Progenitor cell of endocrine pancreas (in vitro differentiated cells): ENCODE results near the gene IZUMO4. TPM values are rescaled to one million over a fixed set of nuclear protein-coding genes. Genes with fewer than 3 reads are reported as not detected.
A peak's percentile ranks its signal among the peaks of the same experiment; 100 is the strongest.

ENCODE experiments used
- DNase-seq: peaks from one replicate; pipeline ENCODE4 v3.0.0; 2021; ENCODE audit warnings: low spot score; ENCODE audit not compliant: unreplicated experiment
- H3K27ac Mint-ChIP-seq: 2 replicates; pipeline ENCODE4 v1.8.0; 2021; ENCODE audit warnings: mild to moderate bottlenecking, moderate library complexity, mixed read lengths
- H3K27me3 Mint-ChIP-seq: 2 replicates; pipeline ENCODE4 v1.8.0; 2021; ENCODE audit warnings: mixed read lengths
- H3K36me3 Mint-ChIP-seq: 2 replicates; pipeline ENCODE4 v1.8.0; 2022; ENCODE audit warnings: mixed read lengths; ENCODE audit not compliant: insufficient read depth
- H3K4me1 Mint-ChIP-seq: 2 replicates; pipeline ENCODE4 v1.8.0; 2021; ENCODE audit warnings: low read depth, mixed read lengths
- H3K4me3 Mint-ChIP-seq: 2 replicates; pipeline ENCODE4 v1.8.0; 2021; ENCODE audit warnings: low read depth, mild to moderate bottlenecking, moderate library complexity, mixed read lengths
- H3K9me3 Mint-ChIP-seq: 2 replicates; pipeline ENCODE4 v1.8.0; 2021; ENCODE audit warnings: low read depth, mixed read lengths
- total RNA-seq: library from RNA; stranded (reverse); gene quantifications from 2 replicates; pipeline ENCODE4 v1.2.1, GENCODE V29; 2021
- TF ChIP-seq, protein P1 (sequence below): fragments of 200-600 bp; sonication (generic); IDR thresholded peaks from one replicate; pipeline ENCODE4 v1.5.0; 2021; ENCODE audit warnings: antibody characterized with exemption, mild to moderate bottlenecking; ENCODE audit not compliant: unreplicated experiment

IZUMO4 gene
- total RNA-seq, 1 donor from 2014 or later, result 16.5 TPM

DNA sequence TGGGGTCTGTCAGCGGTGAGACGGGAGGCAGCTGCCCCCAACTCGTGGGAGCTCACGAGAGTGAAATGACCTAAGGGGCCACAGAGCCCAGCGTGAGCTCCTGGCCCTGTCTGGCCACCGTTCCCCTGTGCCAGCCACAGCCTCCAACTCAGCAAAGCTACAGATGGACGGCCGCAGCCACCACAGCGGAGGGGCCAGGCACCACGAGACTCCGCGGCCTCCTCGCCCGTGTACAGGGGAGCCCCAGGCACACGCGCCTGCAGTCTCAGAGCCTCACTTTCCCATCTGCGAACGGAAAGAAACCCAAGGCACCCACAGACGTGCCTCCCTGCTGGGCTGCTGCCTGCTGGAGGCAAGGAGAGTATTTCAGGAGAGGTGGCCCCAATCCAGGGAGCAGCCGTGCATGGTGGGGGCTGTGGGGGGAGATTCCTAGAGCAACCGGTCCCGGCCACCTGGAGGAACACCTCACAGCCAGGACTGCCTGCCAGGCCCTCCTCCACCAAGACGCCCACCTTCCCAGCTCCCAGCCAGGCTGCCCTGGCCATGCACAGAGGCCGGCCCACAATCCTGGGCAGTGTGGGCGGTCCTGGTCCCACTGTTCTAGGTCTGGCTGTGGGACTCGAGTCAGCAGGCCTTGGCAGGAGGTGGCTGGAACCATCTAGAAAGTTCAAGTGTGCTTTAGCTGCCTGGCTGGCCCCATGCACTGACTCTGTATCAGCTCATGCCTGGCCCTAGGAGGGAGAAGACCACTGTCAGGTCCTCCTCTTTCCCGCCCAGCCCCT is 47.6 kb upstream of the IZUMO4 start:
- Mint-ChIP-seq H3K36me3 (peaks cover 4% of the 10 kb centered on the region), H3K4me3 (peak overlapping the region; percentile 82), H3K27me3 (no peaks in the 10 kb centered on the region), H3K4me1 (peaks cover 7% of the 10 kb centered on the region), H3K9me3 (no peaks in the 10 kb centered on the region), H3K27ac (peak overlapping the region; percentile 88)
- DNase-seq, result no peak
- TF ChIP-seq, protein P1, sequence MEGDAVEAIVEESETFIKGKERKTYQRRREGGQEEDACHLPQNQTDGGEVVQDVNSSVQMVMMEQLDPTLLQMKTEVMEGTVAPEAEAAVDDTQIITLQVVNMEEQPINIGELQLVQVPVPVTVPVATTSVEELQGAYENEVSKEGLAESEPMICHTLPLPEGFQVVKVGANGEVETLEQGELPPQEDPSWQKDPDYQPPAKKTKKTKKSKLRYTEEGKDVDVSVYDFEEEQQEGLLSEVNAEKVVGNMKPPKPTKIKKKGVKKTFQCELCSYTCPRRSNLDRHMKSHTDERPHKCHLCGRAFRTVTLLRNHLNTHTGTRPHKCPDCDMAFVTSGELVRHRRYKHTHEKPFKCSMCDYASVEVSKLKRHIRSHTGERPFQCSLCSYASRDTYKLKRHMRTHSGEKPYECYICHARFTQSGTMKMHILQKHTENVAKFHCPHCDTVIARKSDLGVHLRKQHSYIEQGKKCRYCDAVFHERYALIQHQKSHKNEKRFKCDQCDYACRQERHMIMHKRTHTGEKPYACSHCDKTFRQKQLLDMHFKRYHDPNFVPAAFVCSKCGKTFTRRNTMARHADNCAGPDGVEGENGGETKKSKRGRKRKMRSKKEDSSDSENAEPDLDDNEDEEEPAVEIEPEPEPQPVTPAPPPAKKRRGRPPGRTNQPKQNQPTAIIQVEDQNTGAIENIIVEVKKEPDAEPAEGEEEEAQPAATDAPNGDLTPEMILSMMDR, result no peak

DNA sequence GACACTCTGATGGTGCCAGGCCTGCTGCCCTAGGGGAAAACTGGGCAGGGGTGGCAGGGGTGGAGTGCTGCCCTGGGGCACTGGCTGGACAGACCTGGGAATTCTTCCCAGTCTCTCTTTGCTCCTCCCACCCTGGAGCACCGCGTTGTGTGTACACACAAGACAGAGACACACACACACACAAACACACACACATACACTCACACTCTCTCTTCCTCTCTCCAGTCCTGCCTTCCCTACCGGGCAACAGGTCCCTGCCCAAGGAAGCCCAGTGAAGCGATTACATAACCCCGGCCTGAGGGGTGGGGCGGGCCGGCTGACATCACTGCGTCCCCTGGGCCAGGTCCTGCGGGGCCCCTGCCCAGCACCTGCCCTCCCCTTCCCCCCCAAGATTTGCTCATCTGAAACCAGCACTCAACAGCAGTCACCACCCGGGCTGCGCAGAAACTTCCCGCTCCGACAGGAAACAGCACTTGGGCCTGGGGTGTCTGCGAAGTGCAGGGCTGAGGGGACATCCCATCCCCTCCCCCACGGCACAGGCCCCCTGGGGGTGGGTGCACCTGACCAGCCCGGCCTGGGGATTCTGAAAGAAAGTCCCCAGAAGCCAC is 46.9 kb upstream of the IZUMO4 start:
- H3K27me3 Mint-ChIP-seq, result no peaks in the 10 kb centered on the region
- H3K36me3 Mint-ChIP-seq, result peaks cover 2% of the 10 kb centered on the region
- no peaks in the 10 kb centered on the region for H3K9me3 Mint-ChIP-seq
- DNase-seq, result no peak
- TF ChIP-seq, protein P1, result no peak
- H3K27ac Mint-ChIP-seq, result peak overlapping the region; percentile 88
- H3K4me3 Mint-ChIP-seq, result peak overlapping the region; percentile 82
- H3K4me1 Mint-ChIP-seq, result peaks cover 7% of the 10 kb centered on the region

DNA sequence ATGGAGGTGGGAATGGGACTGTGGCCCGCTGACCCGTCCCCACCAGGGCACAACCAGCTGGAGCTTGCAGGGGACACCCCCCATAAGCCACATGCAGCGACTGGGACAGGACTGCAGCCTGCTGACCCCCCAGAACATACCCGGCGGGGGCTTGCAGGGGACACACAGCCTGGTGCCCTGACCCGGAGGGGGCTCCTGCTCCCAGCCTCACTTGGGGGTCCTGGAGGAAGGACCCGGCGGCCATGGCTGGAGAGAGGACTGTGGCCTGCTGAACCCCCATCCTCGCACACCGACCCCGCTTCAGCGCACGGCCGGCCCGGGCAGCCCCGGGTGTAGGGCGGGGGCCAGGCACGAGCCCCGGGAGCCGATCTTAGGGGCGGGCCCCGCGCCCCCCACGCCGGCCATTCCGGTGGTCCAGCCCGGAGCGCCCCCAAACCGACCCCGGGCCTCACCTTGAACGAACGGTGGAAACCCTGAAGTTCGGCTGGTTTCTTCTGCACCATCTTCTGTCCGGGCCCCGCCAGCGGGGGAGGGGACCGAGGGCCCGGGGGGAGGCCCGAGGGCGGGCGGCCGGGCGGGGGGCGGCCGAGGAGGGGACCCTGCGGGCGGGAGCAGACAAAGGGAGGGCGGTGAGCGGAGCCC is 46.2 kb upstream of the IZUMO4 start:
- no peak for DNase-seq
- Mint-ChIP-seq H3K4me1 (peaks cover 8% of the 10 kb centered on the region), H3K4me3 (peak overlapping the region; percentile 82), H3K27me3 (no peaks in the 10 kb centered on the region), H3K36me3 (no peaks in the 10 kb centered on the region), H3K27ac (no peak overlapping the region), H3K9me3 (no peaks in the 10 kb centered on the region)
- TF ChIP-seq, protein P1, result no peak

GRCh38 chr19:2050991-2051772 is 45.5 kb upstream of the IZUMO4 start, which contains the start of gene MKNK2:
Gene MKNK2, minus strand, starts transcription at chr19:2051244. Its CDS starts 393 bp downstream, at chr19:2050851.
- H3K27me3 Mint-ChIP-seq, result no peaks in the 10 kb centered on the region
- H3K4me3 Mint-ChIP-seq, result peak within 1 kb of the TSS; percentile 82
- DNase-seq, result peak; percentile 97
- peak within 1 kb of the TSS; percentile 88 for H3K27ac Mint-ChIP-seq
- H3K4me1 Mint-ChIP-seq, result peaks cover 9% of the 10 kb centered on the region
- TF ChIP-seq, protein P1, result peak; percentile 54
- no peaks in the 10 kb centered on the region for H3K9me3 Mint-ChIP-seq
- H3K36me3 Mint-ChIP-seq, result no peaks in the 10 kb centered on the region
